Aorta (tissue), 5 donors: ENCODE measurements around the gene NDUFB10. TPM values are rescaled to one million over a fixed set of nuclear protein-coding genes. Genes with fewer than 3 reads are reported as not detected.
A peak's percentile ranks its signal among the peaks of the same experiment; 100 is the strongest.

Experiments used
- ATAC-seq: fragments of 200-7000 bp; cut with Tn5 transposase; one replicate; pipeline ENCODE4 v1.9.1; 2022; ENCODE audit warnings: moderate library complexity; ENCODE audit not compliant: low FRiP score
- DNase-seq, 2 donors: peaks; one replicate each; pipeline ENCODE4 v3.0.0-alpha.2; 2020
- H3K27ac ChIP-seq, 2 donors: one replicate each; pipeline ENCODE4 v1.5.1; 2013; ENCODE audit warnings: low read length in 2 of 2, mild to moderate bottlenecking in 2 of 2, moderate library complexity in 2 of 2, control low read depth in 1 of 2, inconsistent platforms in 1 of 2, low read depth in 1 of 2
- H3K27me3 ChIP-seq, 2 donors: one replicate each; pipeline ENCODE4 v1.6.1; 2013; ENCODE audit warnings: control low read depth in 1 of 2, low read length in 1 of 2, mild to moderate bottlenecking in 1 of 2, moderate library complexity in 1 of 2; ENCODE audit not compliant: insufficient read depth in 2 of 2, control insufficient read depth in 1 of 2
- H3K36me3 ChIP-seq, 2 donors: one replicate each; pipeline ENCODE4 v1.6.1; 2013; ENCODE audit warnings: control low read depth in 1 of 2, low read length in 1 of 2, mild to moderate bottlenecking in 1 of 2; ENCODE audit not compliant: insufficient read depth in 2 of 2, control insufficient read depth in 1 of 2
- H3K4me1 ChIP-seq, 2 donors: one replicate each; pipeline ENCODE4 v1.6.1; 2013; ENCODE audit warnings: low read length in 2 of 2, control low read depth in 1 of 2, mild to moderate bottlenecking in 1 of 2, moderate library complexity in 1 of 2; ENCODE audit not compliant: insufficient read depth in 2 of 2, control insufficient read depth in 1 of 2
- H3K4me3 ChIP-seq, 2 donors: one replicate each; pipeline ENCODE4 v1.5.1; 2013; ENCODE audit warnings: low read length in 2 of 2, control low read depth in 1 of 2, mild to moderate bottlenecking in 1 of 2
- H3K9me3 ChIP-seq: one replicate; pipeline ENCODE4 v1.6.1; 2013; ENCODE audit warnings: mild to moderate bottlenecking, low read length; ENCODE audit not compliant: control insufficient read depth
- WGBS, 2 donors: extraction: QIAGEN DNeasy Blood & Tissue Kit; methylation state at CpG; one replicate each; pipeline ENCODE4 v1.1.7; 2013; 5-methylcytosine and 5-hydroxymethylcytosine counted together
- intact Hi-C, 2 donors: fragments of 100-400 bp; cut with DNase I; formaldehyde crosslinking; loops; one replicate each; pipeline versions ENCODE4 v1.14.2 to v1.15.0; 2022
- polyA plus RNA-seq, 2 donors: library from polyadenylated mRNA; stranded (reverse); fragments of 200-250 nt; gene quantifications; one replicate each; pipeline ENCODE4 v1.2.3, GENCODE V29; 2013
- total RNA-seq, 2 donors: library from RNA; stranded (reverse); fragmentation: NEBNext Ultra II Directional; extraction: Animal tissue kit (Norgen Biotek cat#: 25700); gene quantifications; one replicate each; pipeline ENCODE4 v1.2.1, GENCODE V29; 2021
- donor health status: healthy with polysubstance abuse.
- donor health status: Bipolar disorder and iron deficiency.
- donor health status: DM: no; HTN: no; CAD: no.
- donor health status: DM: no; HTN: no; CAD: no.
- donor health status: DM: yes; HTN: yes; CAD: no.

Gene NDUFB10
- total and polyA plus RNA-seq, 4 donors: 80.5 to 268 (median 133) TPM

DNA sequence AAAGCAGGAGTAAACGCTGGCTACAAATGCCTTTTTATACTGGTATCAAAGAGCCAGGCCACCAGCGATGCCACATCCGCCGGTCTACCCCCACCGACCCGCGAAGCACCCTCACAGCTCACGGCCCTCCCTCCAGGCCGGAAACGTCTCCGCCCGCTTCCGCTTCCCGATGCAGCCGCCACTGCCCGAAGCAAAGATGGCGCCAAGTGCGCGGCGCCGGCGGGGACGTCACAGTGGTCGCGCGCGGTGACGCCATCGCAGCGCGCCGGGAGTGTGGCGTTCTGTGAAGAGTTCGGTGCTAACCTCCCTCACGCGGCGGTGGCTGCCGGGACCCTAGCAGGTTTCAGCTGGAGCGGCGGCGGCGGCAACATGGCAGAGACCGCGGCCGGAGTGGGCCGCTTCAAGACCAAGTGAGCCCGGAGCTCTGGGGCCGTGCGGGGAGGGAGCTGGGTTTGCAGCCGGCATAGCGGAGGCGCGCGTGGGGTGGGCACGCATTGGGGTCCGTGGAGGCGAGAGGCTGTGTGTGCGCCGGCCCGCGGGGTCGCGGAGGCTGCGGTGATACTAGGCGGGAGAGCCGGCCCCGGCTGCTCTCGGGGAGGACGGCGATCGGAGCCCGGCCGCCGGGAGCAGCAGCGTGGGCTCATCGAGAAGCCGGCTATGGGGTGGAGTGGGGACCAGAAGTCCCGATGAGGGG is 12.6 kb downstream of the NDUFB10 start, which contains the start of gene TBL3:
Gene TBL3, plus strand, starts transcription at position 258 of the 694 bp plus-strand sequence. Its CDS starts 112 bp downstream, at position 370.
- 0 to 1% methylated on average over 77 to 78 of the region's 78 CpGs for WGBS, 2 donors
- Histone ChIP-seq H3K27ac (peak within 1 kb of the TSS; percentile 43 to 50), H3K4me3 (peak within 1 kb of the TSS; percentile 16 to 62), H3K36me3 (peaks cover 0 to 15% of the 10 kb centered on the region in 2 donors), H3K27me3 (no peaks in the 10 kb centered on the region), H3K4me1 (no peaks in the 10 kb centered on the region), H3K9me3 (no peaks in the 10 kb centered on the region)
- DNase-seq: peak; percentile 96 to 98
- peak; percentile 96 for ATAC-seq
- intact Hi-C loops: no loop called here

GRCh38 chr16:1972490-1972877 is 13.1 kb downstream of the NDUFB10 start:
- H3K27ac ChIP-seq: no peak overlapping the region
- WGBS, 2 donors: 1% methylated on average over 22 of the region's 22 CpGs
- no peaks in the 10 kb centered on the region for H3K4me1 ChIP-seq
- peak overlapping the region; percentile 16 to 62 for H3K4me3 ChIP-seq
- no peaks in the 10 kb centered on the region for H3K9me3 ChIP-seq
- intact Hi-C loops: no loop called here
- no peak for ATAC-seq
- no peaks in the 10 kb centered on the region for H3K27me3 ChIP-seq
- H3K36me3 ChIP-seq: peaks cover 0 to 18% of the 10 kb centered on the region in 2 donors
- no peak for DNase-seq

- Histone ChIP-seq H3K9me3 (no peaks in the 10 kb centered on the region), H3K27ac (no peak overlapping the region), H3K27me3 (no peaks in the 10 kb centered on the region), H3K4me1 (no peaks in the 10 kb centered on the region), H3K36me3 (peaks cover 0 to 27% of the 10 kb centered on the region in 2 donors), H3K4me3 (no peak overlapping the region)
- ATAC-seq (no peak), DNase-seq (no peak)
- WGBS, 2 donors: 91 to 94% methylated on average over 16 of the region's 16 CpGs
- intact Hi-C loops: no loop called here
These were observed 14.3 kb downstream of the NDUFB10 start for GRCh38 chr16:1973461-1974156.

DNA sequence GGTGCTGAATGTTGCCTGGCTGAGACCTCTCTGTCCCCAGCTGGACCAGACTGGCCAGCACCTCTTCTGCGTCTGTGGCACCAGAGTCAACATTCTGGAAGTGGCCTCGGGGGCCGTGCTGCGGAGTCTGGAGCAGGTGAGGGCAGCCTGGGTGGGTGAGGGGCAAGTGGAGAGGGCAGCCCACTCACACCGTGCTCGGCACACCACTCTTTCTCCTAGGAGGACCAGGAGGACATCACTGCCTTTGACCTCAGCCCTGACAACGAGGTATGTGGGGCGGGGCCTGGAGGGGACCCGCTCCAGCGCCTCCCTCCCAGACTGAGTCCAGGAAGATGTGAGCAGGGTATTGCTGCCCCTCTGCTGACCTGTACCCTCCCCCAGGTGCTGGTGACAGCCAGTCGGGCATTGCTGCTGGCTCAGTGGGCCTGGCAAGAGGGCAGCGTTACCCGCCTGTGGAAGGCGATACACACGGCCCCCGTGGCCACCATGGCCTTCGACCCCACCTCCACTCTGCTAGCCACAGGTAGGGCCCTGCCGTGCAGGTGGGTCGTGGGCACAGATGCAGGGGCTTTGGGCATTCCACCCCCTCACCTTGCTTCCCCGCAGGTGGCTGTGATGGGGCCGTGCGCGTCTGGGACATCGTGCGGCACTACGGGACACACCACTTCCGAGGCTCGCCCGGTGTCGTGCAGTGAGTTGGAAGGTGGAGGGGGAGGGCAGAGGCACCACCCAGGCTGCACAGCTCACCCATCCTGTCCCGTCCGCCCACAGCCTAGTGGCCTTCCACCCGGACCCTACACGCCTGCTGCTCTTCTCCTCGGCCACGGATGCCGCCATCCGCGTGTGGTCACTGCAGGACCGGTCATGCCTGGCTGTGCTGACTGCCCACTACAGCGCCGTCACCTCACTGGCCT is 15.1 kb downstream of the NDUFB10 start:
- DNase-seq (no peak), ATAC-seq (no peak)
- Histone ChIP-seq H3K27ac (no peak overlapping the region), H3K4me1 (no peaks in the 10 kb centered on the region), H3K9me3 (no peaks in the 10 kb centered on the region), H3K4me3 (no peak overlapping the region), H3K27me3 (peaks cover 0 to 2% of the 10 kb centered on the region in 2 donors), H3K36me3 (peaks cover 0 to 27% of the 10 kb centered on the region in 2 donors)
- intact Hi-C loops: no loop called here
- 93% methylated on average over 42 of the region's 42 CpGs for WGBS, 2 donors

DNA sequence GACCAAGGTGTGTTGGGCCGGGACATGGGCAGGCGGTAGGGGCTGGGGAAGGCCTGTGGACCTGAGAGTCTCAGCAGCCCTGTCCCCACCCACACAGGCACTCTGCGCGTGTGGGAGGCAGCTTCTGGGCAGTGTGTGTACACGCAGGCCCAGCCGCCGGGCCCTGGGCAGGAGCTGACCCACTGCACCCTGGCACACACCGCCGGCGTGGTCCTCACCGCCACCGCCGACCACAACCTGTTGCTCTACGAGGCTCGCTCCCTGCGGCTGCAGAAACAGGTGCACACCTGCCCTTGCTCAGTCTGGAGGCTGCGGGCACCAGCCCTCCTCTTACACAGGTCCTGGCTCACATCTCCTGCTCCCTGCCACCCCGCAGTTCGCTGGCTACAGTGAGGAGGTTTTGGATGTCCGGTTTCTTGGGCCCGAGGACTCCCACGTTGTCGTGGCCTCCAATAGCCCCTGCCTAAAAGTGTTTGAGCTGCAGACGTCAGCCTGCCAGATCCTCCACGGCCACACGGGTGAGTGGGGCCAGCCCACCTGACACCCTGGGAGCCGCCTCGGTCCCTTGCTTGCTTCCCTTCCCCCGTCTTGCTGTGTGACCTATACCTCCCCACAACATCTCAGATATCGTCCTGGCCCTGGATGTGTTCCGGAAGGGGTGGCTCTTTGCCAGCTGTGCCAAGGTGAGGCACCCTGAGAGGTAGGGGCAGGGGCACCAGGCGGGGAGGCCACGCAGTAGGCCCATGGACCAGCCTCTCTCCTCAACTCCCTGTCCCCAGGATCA is 16.3 kb downstream of the NDUFB10 start:
- intact Hi-C loops: no loop called here
- DNase-seq (no peak), ATAC-seq (no peak)
- Histone ChIP-seq H3K9me3 (no peaks in the 10 kb centered on the region), H3K4me1 (no peaks in the 10 kb centered on the region), H3K36me3 (peaks cover 0 to 27% of the 10 kb centered on the region in 2 donors), H3K4me3 (no peak overlapping the region), H3K27me3 (peaks cover 0 to 2% of the 10 kb centered on the region in 2 donors), H3K27ac (no peak overlapping the region)
- WGBS, 2 donors: 94 to 95% methylated on average over 33 of the region's 33 CpGs

DNA sequence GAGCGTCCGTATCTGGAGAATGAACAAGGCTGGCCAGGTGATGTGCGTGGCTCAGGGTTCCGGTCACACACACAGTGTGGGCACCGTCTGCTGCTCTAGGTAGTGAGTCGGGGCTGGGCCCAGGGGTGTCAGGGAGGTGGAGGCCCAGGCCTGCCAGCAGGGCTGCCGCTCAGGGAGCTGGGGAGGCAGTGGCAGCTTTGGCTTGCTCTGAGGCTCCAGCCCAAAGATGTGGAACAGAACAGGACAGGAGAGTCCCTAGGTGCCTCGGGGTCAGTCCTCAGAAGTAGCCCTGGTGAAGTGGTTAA is 16.8 kb downstream of the NDUFB10 start:
- Histone ChIP-seq H3K4me3 (no peak overlapping the region), H3K27ac (no peak overlapping the region), H3K36me3 (peaks cover 0 to 27% of the 10 kb centered on the region in 2 donors), H3K4me1 (no peaks in the 10 kb centered on the region), H3K9me3 (no peaks in the 10 kb centered on the region), H3K27me3 (peaks cover 0 to 2% of the 10 kb centered on the region in 2 donors)
- ATAC-seq: no peak
- intact Hi-C loops: no loop called here
- WGBS, 2 donors: 93% methylated on average over 8 of the region's 8 CpGs
- no peak for DNase-seq

- H3K4me3 ChIP-seq: no peak overlapping the region
- H3K9me3 ChIP-seq: no peaks in the 10 kb centered on the region
- DNase-seq (no peak), ATAC-seq (no peak)
- peaks cover 0 to 27% of the 10 kb centered on the region in 2 donors for H3K36me3 ChIP-seq
- intact Hi-C loops: no loop called here
- H3K27ac ChIP-seq: no peak overlapping the region
- WGBS, 2 donors: 88 to 93% methylated on average over 32 to 33 of the region's 33 CpGs
- H3K27me3 ChIP-seq: peaks cover 0 to 2% of the 10 kb centered on the region in 2 donors
- H3K4me1 ChIP-seq: no peaks in the 10 kb centered on the region
These were observed 17.9 kb downstream of the NDUFB10 start for GRCh38 chr16:1976951-1977874.
